Stromal cell of bone marrow (primary cell): Measurements from ENCODE around the gene RAP1A.
A peak's percentile ranks its signal among the peaks of the same experiment; 100 is the strongest.

Source experiments
- DNase-seq: peaks from one replicate; pipeline ENCODE4 v3.0.0-alpha.2; 2012; ENCODE audit warnings: low read depth

Gene RAP1A

GRCh38 chr1:111720274-111720976 lies 100.8 kb downstream of the RAP1A start:
- DNase-seq = no peak

DNA sequence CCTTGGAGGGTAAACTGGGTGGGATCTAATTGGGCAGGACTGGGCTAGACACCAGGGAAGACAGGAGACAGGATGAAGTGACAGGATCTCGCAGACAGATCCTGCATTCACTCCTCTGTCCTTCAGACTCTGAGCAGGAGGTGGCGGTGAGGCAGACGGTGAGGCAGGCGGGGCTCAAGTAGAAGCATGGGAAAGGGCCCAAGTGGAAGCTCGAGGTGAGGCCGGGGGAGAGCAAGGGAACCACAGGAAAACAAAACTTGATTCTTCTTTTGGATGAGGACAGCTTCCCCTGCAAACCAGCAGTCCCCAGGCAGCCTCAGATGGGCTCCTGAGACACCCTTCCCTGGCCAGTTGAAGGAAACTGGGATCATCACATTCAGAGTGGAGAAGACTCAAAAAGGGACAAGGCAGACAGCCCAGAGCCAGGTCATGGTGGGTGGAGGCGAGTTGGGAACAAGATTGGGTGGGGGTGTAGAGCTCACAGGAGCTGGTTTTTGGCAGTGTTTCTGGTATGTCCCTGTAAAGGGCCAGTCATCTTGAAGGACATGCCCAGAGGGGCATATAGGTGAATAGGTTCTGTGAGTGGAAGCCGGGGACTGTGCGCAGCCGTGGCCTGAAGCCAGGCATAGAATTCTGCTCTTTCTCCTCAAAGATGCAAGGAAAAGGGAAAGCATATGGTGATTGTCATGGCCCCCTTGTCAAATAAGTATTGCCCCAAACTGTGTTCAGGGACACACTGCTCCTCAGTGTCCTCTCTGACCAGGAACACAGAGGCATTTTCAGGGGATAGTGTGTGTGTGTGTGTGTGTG lies 101.6 kb downstream of the RAP1A start:
- no peak for DNase-seq

- no peak for DNase-seq
Measured at GRCh38 chr1:111723091-111723806, 103.7 kb downstream of the RAP1A start.

GRCh38 chr1:111723871-111724270 lies 104.3 kb downstream of the RAP1A start:
- DNase-seq = no peak

GRCh38 chr1:111725192-111725591 lies 105.6 kb downstream of the RAP1A start:
- DNase-seq = no peak

GRCh38 chr1:111727056-111727455 lies 107.5 kb downstream of the RAP1A start:
- no peak for DNase-seq

DNA sequence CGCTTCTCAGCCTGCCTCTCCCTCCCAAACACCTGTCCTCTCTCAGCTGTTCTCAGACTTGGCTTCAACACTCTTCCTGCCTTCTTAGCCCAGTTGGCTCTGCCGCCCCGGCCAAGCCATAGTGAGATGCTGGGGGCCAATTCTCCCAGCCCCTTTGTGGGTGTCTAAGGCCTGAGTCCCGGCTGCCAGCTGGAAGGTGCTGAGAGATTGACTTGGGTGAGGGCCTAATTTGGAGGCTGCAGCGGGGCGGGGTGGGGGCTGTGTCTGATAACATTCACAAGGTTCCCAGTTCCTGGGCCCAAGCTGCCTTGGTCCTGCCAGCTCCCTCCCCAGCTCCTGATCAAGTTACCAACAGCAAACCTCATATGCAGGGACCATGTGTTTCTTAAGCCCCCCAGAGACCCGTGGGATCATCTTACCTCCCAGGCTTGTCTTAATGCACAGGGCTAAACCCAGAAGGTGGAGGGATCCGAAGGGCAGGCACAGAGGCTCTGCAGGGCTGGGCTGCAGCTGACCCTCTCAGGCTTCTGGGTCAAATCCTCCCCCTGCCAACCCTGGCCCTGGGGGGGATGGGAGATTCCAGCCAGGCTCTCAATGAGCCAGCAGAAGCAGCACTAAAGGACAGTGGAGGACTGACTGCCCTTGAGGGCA lies 109.8 kb downstream of the RAP1A start:
- no peak for DNase-seq

DNA sequence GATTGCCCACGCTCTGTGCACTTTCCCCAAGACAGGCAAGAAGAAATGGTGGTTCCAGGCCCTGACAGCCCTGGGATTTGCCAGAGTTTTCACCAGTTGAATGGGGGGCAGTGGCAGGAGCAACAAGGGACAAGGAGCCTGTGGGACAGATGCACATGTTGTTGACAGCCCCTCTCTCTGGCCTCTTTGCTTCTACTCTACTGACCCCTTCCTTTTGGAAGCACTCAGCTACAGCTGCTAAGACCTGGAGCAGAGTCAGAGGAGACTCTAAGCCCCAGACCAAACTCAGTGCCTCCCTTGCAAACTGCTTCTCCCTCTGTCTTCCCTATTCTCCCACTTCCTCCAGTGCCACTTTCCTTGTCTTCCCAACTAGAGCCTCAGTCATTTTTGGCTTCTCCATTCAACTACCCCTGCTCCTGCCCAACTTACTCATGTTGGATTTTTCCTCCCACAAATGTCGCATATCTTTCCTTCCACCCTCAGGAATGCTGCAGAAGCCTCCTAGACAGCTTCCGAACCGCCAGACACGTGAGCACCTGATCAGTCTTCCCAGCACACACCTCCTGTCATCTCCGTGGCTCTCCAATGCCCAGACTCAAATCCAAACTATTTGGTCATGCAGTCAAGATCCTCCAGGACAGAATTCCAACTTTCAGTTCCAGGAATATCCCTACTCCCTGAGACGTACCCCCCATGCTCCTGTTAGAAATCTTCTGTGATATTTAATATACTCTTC lies 110.5 kb downstream of the RAP1A start:
- no peak for DNase-seq

DNA sequence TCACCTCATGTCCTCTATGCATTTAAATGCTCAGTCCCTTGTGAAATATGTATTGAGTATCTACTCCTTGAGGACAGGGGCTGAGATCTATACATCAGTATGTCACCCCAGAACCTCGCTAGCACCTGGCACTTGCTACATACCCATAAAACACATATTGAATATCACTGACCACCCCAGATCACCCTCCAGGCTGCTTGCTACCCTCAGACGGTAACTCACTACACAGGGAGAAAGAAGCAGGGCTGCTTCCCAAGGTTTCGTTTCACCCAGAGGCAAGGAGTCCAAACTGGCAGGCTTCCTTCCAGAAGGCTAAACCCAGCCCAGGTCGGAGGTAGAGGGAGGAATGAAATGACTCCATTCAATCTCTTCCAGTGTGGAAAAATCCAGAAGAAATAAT lies 111.1 kb downstream of the RAP1A start:
- no peak for DNase-seq

- DNase-seq = no peak
Measured at GRCh38 chr1:111731956-111732355, 112.4 kb downstream of the RAP1A start.

DNA sequence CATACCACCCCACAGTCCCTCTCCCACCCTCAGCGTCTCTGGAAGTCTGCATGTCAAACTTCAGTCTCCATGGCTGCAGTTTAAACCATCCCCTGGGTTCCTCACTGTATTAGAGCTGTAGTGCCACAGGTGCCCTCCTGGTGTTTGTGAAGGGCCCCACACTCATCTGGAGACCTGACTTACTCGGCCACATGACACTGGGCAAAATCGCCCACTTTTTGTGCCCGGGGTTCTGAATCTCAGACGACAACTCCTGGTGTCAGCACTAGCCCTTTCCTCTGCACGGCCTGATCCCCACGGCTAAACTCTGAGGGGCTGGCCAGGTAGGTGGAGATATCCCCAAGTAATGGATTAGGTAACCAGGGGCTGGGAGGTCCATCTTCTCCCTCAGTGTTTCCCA lies 113.1 kb downstream of the RAP1A start:
- no peak for DNase-seq

DNA sequence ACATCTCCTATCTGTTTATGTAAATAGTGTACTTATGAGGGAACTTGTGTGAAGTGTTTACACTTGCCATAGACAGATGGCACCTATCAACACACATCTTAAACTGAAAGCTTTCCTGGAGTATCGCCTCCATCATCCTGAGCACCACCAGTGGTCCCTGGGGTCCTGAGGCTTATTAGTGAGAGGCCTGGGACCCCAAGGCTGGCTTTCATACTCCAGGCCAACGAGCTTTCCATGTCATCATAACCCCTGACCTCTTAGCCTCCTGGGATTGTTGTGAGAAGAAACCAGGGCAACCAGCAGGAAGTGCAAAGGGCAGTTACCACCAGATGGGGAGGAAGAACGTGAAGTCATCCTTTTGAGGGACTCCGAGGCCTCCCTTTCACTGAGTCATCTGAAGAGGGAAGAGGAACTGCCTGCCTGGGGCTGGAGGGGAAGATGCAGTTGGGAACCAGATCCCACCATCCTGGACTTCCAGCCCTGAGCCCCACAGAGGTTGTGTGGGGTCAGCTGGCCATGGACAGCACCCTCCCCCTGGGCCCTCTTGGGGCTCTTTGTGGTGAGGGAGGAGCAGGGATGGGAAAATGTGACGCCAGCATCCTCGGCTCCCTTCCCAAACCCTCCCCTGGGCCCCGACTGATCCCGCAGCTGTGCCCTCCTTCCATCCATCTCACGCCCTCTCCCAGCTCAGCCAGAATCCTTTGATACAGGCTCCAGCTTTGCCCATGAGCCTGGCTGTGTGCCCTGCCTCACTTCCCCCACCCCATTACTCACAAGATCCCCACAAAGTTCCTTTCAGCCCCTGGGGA lies 113.8 kb downstream of the RAP1A start:
- peak; percentile 95 for DNase-seq

- no peak for DNase-seq
Measured at GRCh38 chr1:111733992-111734341, 114.4 kb downstream of the RAP1A start.

DNA sequence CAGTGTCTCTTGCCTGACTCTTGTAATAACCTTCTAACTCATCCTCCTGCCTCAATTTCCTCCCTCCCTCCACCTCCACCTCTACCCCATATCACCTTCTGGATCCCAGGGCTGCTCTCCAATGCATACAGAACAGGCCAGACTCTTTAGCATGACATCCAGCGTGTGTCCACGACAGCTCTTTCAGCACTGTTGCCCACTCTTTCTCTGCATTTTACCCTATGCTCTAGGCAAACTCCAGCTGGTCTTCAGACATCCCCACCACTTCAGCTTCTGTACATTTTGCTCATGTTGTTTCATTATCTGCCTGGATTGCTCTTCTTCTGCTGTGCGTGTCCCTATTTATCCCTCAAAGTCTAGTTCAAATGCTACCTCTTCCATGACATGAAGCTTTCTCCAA lies 114.8 kb downstream of the RAP1A start:
- no peak for DNase-seq

GRCh38 chr1:111734856-111735255 lies 115.3 kb downstream of the RAP1A start:
- DNase-seq = no peak

- no peak for DNase-seq
Measured at GRCh38 chr1:111735321-111735720, 115.7 kb downstream of the RAP1A start.

- no peak for DNase-seq
Measured at GRCh38 chr1:111735858-111736544, 116.4 kb downstream of the RAP1A start.

DNA sequence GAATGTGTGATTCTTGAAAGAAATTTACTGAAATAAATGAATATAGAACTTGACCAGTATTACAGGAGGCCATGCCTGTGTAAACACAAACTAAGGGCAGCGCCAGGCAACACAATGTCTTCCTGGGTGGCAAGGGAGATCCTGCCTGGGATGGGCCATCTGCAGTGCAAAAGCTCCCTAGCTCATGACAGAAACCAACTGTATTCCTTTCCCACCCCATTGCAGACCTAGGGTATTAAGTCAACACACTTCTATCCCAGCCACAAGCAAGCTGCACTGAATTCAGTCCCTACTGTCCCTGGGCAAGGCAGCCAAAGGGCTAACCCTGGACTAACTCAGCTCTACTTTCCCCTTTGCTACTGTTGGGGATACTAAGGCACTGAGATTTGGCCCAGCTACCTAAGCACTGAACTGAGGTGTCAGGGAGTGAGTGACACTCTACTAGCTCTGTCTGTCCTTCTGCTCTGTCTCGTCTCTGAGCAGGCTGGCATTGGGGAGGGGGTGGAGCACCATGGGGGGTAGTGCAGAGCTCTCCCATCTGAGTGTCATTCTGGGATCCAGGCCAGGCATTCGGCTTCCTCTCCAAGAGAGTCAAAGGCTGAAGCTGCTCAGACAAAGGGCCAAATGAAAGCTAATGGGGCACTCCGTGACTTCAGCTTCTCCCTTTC lies 117.1 kb downstream of the RAP1A start:
- no peak for DNase-seq

DNA sequence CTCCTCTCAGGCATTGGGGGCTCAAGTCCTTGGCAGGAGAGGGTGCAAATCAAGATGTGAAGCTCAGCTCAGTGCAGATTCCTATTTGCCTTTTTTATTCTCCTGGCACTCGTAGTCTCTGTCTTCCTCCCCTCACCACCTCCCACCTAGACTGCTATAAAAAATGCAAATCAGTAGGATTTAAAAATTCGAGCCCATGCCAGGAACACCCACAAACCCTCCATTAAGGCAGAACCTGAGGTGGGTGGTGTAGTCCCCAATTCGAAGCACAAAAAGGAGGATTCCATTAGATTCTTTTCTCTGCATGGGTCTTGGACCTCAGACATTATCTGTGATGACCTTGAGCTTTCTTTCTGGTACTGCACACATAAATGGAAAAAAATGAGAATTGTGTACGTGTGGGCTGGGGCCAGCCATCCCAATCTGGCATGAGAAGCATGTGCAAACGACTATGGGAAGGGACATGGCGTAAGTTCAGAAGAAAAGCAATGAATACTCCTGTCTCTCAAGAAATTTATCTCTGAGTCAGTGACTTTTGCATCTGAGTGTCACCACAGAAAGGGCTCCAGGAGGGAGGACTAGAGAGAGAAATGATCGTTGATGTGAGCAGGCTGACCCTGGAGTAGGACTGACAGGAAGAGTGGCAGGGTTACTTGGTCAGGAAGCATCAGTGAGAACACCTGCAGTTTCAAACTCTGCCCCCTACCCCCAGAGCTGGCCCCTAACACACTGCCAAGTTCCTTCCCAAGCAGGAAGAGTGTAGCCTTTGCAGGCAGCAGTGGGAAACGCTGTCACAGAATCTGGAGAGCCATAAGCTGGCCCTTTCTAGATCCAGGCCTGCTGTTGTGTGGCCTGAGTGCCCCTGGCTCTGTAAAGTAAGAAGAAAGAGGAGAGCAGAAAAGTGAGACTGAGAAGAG lies 117.9 kb downstream of the RAP1A start:
- DNase-seq = no peak
